ENCODE results near the gene HSD17B12. TPM values are rescaled to one million over a fixed set of nuclear protein-coding genes. Genes with fewer than 3 reads are reported as not detected.
A peak's percentile ranks its signal among the peaks of the same experiment; 100 is the strongest.

The HSD17B12 gene
- total and polyA plus RNA-seq, 11 donors: 40.5 to 114 (median 70.0) TPM

DNA sequence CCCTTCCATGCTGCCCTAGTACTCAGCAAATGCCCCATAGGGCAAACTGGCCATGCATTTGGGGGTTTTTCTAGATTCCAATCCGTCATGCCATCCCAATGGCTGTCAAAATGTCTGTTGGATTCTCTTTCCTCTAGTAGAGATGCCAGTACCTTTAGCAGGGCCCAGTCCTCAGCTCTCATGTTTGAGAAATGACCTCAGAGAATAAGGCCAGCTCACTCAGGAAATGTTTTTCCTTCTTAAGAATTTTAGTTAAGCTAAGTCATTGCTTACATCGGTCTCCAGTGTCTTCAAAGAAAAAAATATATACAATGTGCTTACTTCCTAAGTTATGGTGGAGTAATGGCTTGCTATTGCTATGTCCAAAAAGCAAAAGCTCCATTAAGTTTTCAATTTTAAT lies 186.0 kb downstream of the HSD17B12 start:
- TF ChIP-seq, protein P1, sequence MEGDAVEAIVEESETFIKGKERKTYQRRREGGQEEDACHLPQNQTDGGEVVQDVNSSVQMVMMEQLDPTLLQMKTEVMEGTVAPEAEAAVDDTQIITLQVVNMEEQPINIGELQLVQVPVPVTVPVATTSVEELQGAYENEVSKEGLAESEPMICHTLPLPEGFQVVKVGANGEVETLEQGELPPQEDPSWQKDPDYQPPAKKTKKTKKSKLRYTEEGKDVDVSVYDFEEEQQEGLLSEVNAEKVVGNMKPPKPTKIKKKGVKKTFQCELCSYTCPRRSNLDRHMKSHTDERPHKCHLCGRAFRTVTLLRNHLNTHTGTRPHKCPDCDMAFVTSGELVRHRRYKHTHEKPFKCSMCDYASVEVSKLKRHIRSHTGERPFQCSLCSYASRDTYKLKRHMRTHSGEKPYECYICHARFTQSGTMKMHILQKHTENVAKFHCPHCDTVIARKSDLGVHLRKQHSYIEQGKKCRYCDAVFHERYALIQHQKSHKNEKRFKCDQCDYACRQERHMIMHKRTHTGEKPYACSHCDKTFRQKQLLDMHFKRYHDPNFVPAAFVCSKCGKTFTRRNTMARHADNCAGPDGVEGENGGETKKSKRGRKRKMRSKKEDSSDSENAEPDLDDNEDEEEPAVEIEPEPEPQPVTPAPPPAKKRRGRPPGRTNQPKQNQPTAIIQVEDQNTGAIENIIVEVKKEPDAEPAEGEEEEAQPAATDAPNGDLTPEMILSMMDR (IDR thresholded peaks at IDR 0.05): no peak
- TF ChIP-seq POLR2A (IDR thresholded peaks at IDR 0.05): no peak
- H3K4me3 ChIP-seq: no peak overlapping the region
- peaks cover 0 to 17% (median 0%) of the 10 kb centered on the region in 12 donors for H3K4me1 ChIP-seq
- intact Hi-C loops (cut with DNase I): no loop called here
- no peak overlapping the region for H3K27ac ChIP-seq
- no peaks in the 10 kb centered on the region for H3K36me3 ChIP-seq
- ATAC-seq (no peak), DNase-seq (no peak)
- H3K27me3 ChIP-seq: peaks cover 0 to 10% (median 0%) of the 10 kb centered on the region in 9 donors
- H3K9me3 ChIP-seq: peaks cover 0 to 6% (median 0%) of the 10 kb centered on the region in 12 donors
- 72 to 76% (median 73%) methylated on average over 2 of the region's 2 CpGs for WGBS, 4 donors

DNA sequence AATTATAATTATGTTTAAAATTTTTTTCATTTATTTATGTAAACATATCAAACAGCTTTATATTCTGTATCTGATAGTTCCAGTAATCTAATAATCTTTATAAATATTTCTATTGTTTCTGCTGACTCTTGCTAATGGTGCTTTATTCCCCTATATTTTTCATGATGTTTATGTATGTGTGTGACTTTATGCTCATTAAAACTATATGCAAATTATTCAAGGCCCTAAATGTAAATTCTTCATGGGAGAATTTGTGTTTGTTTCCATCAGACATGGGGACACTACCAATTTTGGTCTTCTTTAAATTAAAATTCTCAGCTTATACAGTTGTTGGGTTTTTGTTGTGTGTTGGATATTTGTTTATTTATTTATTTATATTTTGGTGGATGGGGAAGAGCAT lies 186.4 kb downstream of the HSD17B12 start:
- intact Hi-C loops (cut with DNase I): no loop called here
- TF ChIP-seq POLR2A (IDR thresholded peaks at IDR 0.05): no peak
- TF ChIP-seq, protein P1 (IDR thresholded peaks at IDR 0.05): no peak
- H3K4me3 ChIP-seq: no peak overlapping the region
- peaks cover 0 to 17% (median 0%) of the 10 kb centered on the region in 12 donors for H3K4me1 ChIP-seq
- DNase-seq (no peak), ATAC-seq (no peak)
- no peak overlapping the region for H3K27ac ChIP-seq
- H3K9me3 ChIP-seq: peaks cover 0 to 1% (median 0%) of the 10 kb centered on the region in 12 donors
- peaks cover 0 to 13% (median 0%) of the 10 kb centered on the region in 9 donors for H3K27me3 ChIP-seq
- H3K36me3 ChIP-seq: no peaks in the 10 kb centered on the region

DNA sequence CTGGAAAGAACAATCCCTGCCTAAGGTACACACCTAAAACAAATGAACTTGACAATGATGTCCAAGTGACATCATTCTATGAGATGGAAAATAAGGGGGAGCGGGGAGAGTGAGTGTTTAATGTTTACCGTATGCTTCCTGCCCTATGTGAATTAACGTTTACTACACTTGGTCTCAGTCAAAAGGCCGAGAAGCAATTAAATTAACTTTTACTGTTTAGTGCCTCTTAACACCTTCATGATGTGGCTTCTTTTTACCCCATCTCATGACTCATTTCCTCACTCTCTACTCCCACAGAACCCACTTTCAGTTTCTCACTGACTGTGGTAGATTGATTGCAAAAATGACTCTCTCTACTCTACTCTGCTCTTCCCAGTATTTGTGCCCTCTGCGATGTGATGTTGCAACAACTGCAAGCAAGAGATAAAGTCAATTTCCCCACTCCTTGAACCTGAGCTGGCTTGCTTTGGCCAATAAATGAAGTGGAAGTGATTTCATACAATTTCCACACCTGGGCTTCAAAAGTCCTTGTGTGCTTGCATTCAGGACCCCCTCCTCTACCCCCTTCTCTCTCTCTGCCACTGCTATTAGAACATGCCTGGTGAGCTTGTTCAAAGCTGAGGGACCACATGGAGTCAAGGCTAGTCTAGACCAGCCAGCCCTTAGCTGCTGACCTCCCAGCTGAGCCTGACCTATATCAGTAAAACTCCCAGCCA lies 188.5 kb downstream of the HSD17B12 start:
- no peak for DNase-seq
- Histone ChIP-seq H3K36me3 (no peaks in the 10 kb centered on the region), H3K27me3 (peaks cover 0 to 31% (median 0%) of the 10 kb centered on the region in 9 donors), H3K9me3 (no peaks in the 10 kb centered on the region), H3K4me1 (peaks cover 0 to 17% (median 0%) of the 10 kb centered on the region in 12 donors), H3K4me3 (no peak overlapping the region), H3K27ac (peak overlapping the region in 1 of 12 donors; percentile 54)
- TF ChIP-seq, protein P1 (IDR thresholded peaks at IDR 0.05): no peak
- no peak for TF ChIP-seq POLR2A (IDR thresholded peaks at IDR 0.05)
- intact Hi-C loops (cut with DNase I): no loop called here
- ATAC-seq: no peak
- WGBS, 4 donors: 46 to 72% (median 54%) methylated on average over 5 of the region's 5 CpGs

DNA sequence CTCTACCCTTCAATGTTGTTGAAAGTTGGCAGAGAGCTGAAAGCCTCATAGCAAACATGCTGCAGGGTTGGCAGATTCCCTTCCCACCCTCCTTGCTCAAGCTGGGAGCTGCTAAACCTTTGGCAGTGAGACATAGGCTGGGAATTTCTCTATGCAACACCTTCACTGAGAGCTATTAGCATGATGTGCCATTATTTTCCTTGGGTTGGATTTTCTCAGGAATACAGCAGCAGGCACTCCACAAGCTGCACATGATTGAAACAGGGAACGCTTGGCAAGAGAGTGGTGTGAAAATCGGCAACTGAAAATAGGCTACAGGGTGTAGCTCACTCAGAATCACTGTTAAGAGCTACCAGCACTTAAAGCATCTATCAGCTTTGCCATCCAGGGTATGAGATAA lies 190.5 kb downstream of the HSD17B12 start:
- H3K27ac ChIP-seq: no peak overlapping the region
- peaks cover 0 to 17% (median 0%) of the 10 kb centered on the region in 12 donors for H3K4me1 ChIP-seq
- TF ChIP-seq POLR2A (IDR thresholded peaks at IDR 0.05): no peak
- TF ChIP-seq, protein P1 (IDR thresholded peaks at IDR 0.05): no peak
- H3K9me3 ChIP-seq: no peaks in the 10 kb centered on the region
- H3K27me3 ChIP-seq: peaks cover 0 to 43% (median under 1%) of the 10 kb centered on the region in 9 donors
- 55 to 77% (median 68%) methylated on average over 2 of the region's 2 CpGs for WGBS, 4 donors
- ATAC-seq: no peak
- no peak overlapping the region for H3K4me3 ChIP-seq
- intact Hi-C loops (cut with DNase I): no loop called here
- no peak for DNase-seq
- H3K36me3 ChIP-seq: no peaks in the 10 kb centered on the region
